K562 (cell line): ENCODE data around the gene REEP2. TPM values are rescaled to one million over a fixed set of nuclear protein-coding genes. Genes with fewer than 3 reads are reported as not detected.

ENCODE experiments used
- ARID1B ChIP-seq: fragments of 450-650 bp; IDR thresholded peaks from 2 replicates; pipeline ENCODE4 v1.6.1; 2016; ENCODE audit warnings: antibody characterized with exemption, mild to moderate bottlenecking, inconsistent platforms
- BCLAF1 ChIP-seq, 2 experiments: fragments of 450-650 bp in 1 of 2; IDR thresholded peaks; 2 replicates each; pipeline ENCODE4 v1.6.1; 2011 to 2017; ENCODE audit warnings: low read depth in 2 of 2, antibody characterized with exemption in 1 of 2, borderline replicate concordance in 1 of 2, low read length in 1 of 2, mild to moderate bottlenecking in 1 of 2, mixed read lengths in 1 of 2; ENCODE audit not compliant: control insufficient read depth in 1 of 2
- E2F1 ChIP-seq: sonication (generic); formaldehyde crosslinking; IDR thresholded peaks from 2 replicates; pipeline ENCODE4 v1.8.1; 2023; ENCODE audit warnings: mild to moderate bottlenecking, missing genetic modification reagents, moderate library complexity
- EGR1 ChIP-seq: fragments of 450-650 bp; conservative IDR thresholded peaks from 2 replicates; pipeline ENCODE4 v1.6.1; 2017; ENCODE audit warnings: mild to moderate bottlenecking
- GTF3C2 ChIP-seq: IDR thresholded peaks from 3 replicates; pipeline ENCODE4 v1.6.1; 2011; ENCODE audit warnings: borderline replicate concordance, mild to moderate bottlenecking, moderate library complexity; ENCODE audit not compliant: insufficient read length; ENCODE audit errors: extremely low read depth
- RBM22 ChIP-seq: fragments of 200-400 bp; formaldehyde crosslinking; IDR thresholded peaks from 2 replicates; pipeline ENCODE4 v1.6.1; 2018; ENCODE audit warnings: low read length, low read depth; ENCODE audit not compliant: poor library complexity, severe bottlenecking
- SFPQ ChIP-seq: fragments of 200-400 bp; formaldehyde crosslinking; IDR thresholded peaks from 2 replicates; pipeline ENCODE4 v1.6.1; 2017; ENCODE audit warnings: mild to moderate bottlenecking, low read depth, low read length, moderate library complexity
- SUPT5H ChIP-seq: fragments of 450-650 bp; IDR thresholded peaks from 2 replicates; pipeline ENCODE4 v1.6.1; 2016
- U2AF1 ChIP-seq: fragments of 200-400 bp; formaldehyde crosslinking; optimal IDR thresholded peaks from 2 replicates; pipeline ENCODE3; 2017; ENCODE audit warnings: mild to moderate bottlenecking, low read depth, low read length, moderate library complexity
- ZBTB43 ChIP-seq: sonication (generic); formaldehyde crosslinking; IDR thresholded peaks from 2 replicates; pipeline ENCODE4 v1.8.0; 2023; ENCODE audit warnings: mild to moderate bottlenecking, missing genetic modification reagents
- ZKSCAN3 ChIP-seq: fragments of 250-450 bp; sonication (Bioruptor Pico); IDR thresholded peaks from 2 replicates; pipeline ENCODE4 v1.4.0; 2020
- ZNF140 ChIP-seq: fragments of 250-450 bp; sonication (Bioruptor Pico); IDR thresholded peaks from 2 replicates; pipeline ENCODE4 v1.8.0; 2021; ENCODE audit warnings: moderate library complexity, mild to moderate bottlenecking, inconsistent platforms
- ZNF224 ChIP-seq: sonication (generic); formaldehyde crosslinking; IDR thresholded peaks from 2 replicates; pipeline ENCODE4 v1.8.0; 2022; ENCODE audit warnings: mild to moderate bottlenecking, missing genetic modification reagents
- ZNF764 ChIP-seq: fragments of 250-450 bp; sonication (Bioruptor Pico); IDR thresholded peaks from 2 replicates; pipeline ENCODE4 v1.4.0; 2020; ENCODE audit warnings: low read depth, mild to moderate bottlenecking, moderate library complexity
- polyA plus RNA-seq, 8 experiments: library from polyadenylated mRNA; depleted of rRNA in 4 of 8; stranded (reverse) in 5 of 8; unstranded in 3 of 8; fragments of >200 nt; fragmentation: Nextera tagmentation in 2 of 8; fragmentation: Illumina TruSeq in 1 of 8; extraction: Ambion mirVana in 2 of 8; extraction: Trizol in 1 of 8; gene quantifications; 2 replicates each; pipeline versions ENCODE4 v1.2.1 to v1.2.3, GENCODE V29; 2011 to 2014; ENCODE audit warnings: inconsistent platforms in 1 of 8, missing spikeins in 1 of 8
- total RNA-seq, 7 experiments: library from RNA; depleted of rRNA in 6 of 7; stranded (reverse); fragments of >200 nt in 6 of 7; fragmentation: Illumina TruSeq in 2 of 7; extraction: Trizol in 2 of 7; gene quantifications; 2 replicates each; pipeline versions ENCODE4 v1.2.1 to v1.2.3, GENCODE V29; 2011 to 2021; ENCODE audit warnings: low replicate concordance in 1 of 7
- TF ChIP-seq, protein P1 (sequence below), 2 experiments: fragments of 250-450 bp in 1 of 2; fragments of 450-650 bp in 1 of 2; sonication (Bioruptor Pico) in 1 of 2; IDR thresholded peaks; 2 replicates each; pipeline versions ENCODE4 v1.6.1 to v1.8.0; 2016 to 2021; ENCODE audit warnings: mild to moderate bottlenecking in 2 of 2, moderate library complexity in 2 of 2, missing compliant biosample characterization in 1 of 2, missing genetic modification characterization in 1 of 2

Gene REEP2
- total and polyA plus RNA-seq, 9 of the 15 experiments (the other 6 are each of a cell fraction or from before 2014, with no cell fraction given), result 0.03 to 1.1 (median 0.12) TPM; not detected in 1

DNA sequence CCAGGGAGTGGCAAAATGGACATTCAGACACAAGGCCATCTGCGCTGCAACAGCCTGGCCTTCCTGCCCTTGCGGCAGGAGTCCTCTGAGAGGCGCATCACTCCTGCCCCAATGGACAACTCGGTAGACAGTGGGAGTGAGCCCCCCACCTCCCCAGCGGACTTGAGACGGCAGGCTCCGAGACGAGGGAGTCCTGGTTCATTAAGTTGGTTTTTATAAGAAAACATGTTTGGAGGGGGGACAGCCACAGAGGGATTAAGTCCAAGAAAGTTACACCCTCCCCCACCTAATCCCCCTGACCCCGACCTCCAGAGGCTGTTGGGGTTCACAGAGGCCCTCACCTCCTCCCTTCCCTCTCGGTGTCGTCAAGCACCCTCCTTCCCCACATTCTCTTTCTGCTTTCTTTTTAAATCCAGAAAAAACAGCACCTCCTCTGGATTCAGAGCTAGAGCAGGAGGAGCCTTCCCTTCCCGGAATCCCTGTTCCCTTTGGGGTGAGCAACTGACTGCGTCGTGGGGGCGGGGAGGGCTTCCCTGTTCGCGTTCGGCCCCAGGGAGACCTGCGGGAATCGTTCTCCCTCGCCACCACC, 24.7 kb downstream of the REEP2 start (continued):
- TF ChIP-seq SFPQ, result no peak
- TF ChIP-seq ZNF224, result no peak
- no peak for TF ChIP-seq GTF3C2
- TF ChIP-seq SUPT5H, result no peak; the same call in 1 of the 2 replicates
- TF ChIP-seq RBM22, result no peak
- no peak for TF ChIP-seq E2F1 (CRISPR knock-in tag)
- TF ChIP-seq BCLAF1 (IDR thresholded peaks at IDR 0.05; ENCODE audit: borderline replicate concordance in 1 of 2, control insufficient read depth in 1 of 2, low read depth in 2 of 2, low read length in 1 of 2), result no peak
- no peak for TF ChIP-seq ZBTB43
- TF ChIP-seq ARID1B, result no peak; the same call in 1 of the 2 replicates
- no peak for TF ChIP-seq ZNF764
- TF ChIP-seq, protein P1, sequence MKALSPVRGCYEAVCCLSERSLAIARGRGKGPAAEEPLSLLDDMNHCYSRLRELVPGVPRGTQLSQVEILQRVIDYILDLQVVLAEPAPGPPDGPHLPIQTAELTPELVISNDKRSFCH (CRISPR knock-in tag; IDR thresholded peaks at IDR 0.05), result no peak
- TF ChIP-seq, protein P1 (tag; IDR thresholded peaks at IDR 0.05), result no peak
- no peak for TF ChIP-seq U2AF1
- TF ChIP-seq ZNF140, result no peak
- no peak for TF ChIP-seq ZKSCAN3 (CRISPR knock-in tag)
- TF ChIP-seq EGR1, result peak; percentile 71; the same call in 1 of the 2 replicates
